ENCODE results near the gene MYO15A. TPM values are rescaled to one million over a fixed set of nuclear protein-coding genes. Genes with fewer than 3 reads are reported as not detected.

MYO15A gene
- total RNA-seq, 1 donor from 2014 or later = 0.33 TPM

DNA sequence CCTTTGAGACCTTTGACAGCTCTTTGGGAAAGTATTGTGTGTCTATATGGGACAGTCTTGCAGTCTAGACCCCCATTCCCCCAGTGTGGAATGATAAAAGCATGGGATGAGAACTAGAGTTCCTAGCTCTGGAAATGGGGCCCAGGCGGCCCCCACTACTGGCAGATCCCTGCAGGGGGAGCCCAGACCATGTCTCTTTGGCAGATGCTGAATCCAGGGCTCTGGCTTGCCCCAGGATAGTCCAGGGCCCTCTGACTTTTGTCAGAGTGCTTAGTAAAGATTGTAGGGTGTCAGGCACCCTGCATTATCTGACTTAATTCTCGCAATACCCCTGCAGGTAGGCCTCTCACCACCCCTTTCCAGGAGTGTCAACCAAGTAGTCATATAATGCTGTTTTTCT lies 83.4 kb downstream of the MYO15A start:
- H3K36me3 ChIP-seq (ENCODE audit: control insufficient read depth, insufficient read depth, low read length) = peaks cover 2% of the 10 kb centered on the region
- TF ChIP-seq CTCF (IDR thresholded peaks at IDR 0.05; ENCODE audit: insufficient read depth, low read length, poor library complexity, severe bottlenecking) = peak; percentile 17

GRCh38 chr17:18194394-18194793 lies 85.8 kb downstream of the MYO15A start:
- H3K4me3 ChIP-seq (ENCODE audit: low read depth, low read length) = no peak overlapping the region
- TF ChIP-seq CTCF (IDR thresholded peaks at IDR 0.05; ENCODE audit: insufficient read depth, low read length, poor library complexity, severe bottlenecking) = no peak
- H3K27me3 ChIP-seq (ENCODE audit: control insufficient read depth, insufficient read depth, low read length) = no peaks in the 10 kb centered on the region
- no peak for DNase-seq (ENCODE audit: low read depth)
- peaks cover 3% of the 10 kb centered on the region for H3K36me3 ChIP-seq (ENCODE audit: control insufficient read depth, insufficient read depth, low read length)

More for the DNA sequence above, 83.4 kb downstream of the MYO15A start:
- Histone ChIP-seq H3K27me3 (ENCODE audit: control insufficient read depth, insufficient read depth, low read length) (no peaks in the 10 kb centered on the region), H3K4me3 (ENCODE audit: low read depth, low read length) (no peak overlapping the region)
- DNase-seq (ENCODE audit: low read depth) = no peak

GRCh38 chr17:18194804-18195203 lies 86.2 kb downstream of the MYO15A start:
- Histone ChIP-seq H3K27me3 (ENCODE audit: control insufficient read depth, insufficient read depth, low read length) (no peaks in the 10 kb centered on the region), H3K36me3 (ENCODE audit: control insufficient read depth, insufficient read depth, low read length) (peaks cover 3% of the 10 kb centered on the region)
- no peak for DNase-seq (ENCODE audit: low read depth)

GRCh38 chr17:18195246-18195645 lies 86.7 kb downstream of the MYO15A start:
- H3K4me3 ChIP-seq (ENCODE audit: low read depth, low read length) = no peak overlapping the region
- no peak for DNase-seq (ENCODE audit: low read depth)
- TF ChIP-seq CTCF (IDR thresholded peaks at IDR 0.05; ENCODE audit: insufficient read depth, low read length, poor library complexity, severe bottlenecking) = no peak
- peaks cover 3% of the 10 kb centered on the region for H3K36me3 ChIP-seq (ENCODE audit: control insufficient read depth, insufficient read depth, low read length)
- no peaks in the 10 kb centered on the region for H3K27me3 ChIP-seq (ENCODE audit: control insufficient read depth, insufficient read depth, low read length)

More at GRCh38 chr17:18194804-18195203, 86.2 kb downstream of the MYO15A start:
- no peak overlapping the region for H3K4me3 ChIP-seq (ENCODE audit: low read depth, low read length)
- TF ChIP-seq CTCF (IDR thresholded peaks at IDR 0.05; ENCODE audit: insufficient read depth, low read length, poor library complexity, severe bottlenecking) = no peak

DNA sequence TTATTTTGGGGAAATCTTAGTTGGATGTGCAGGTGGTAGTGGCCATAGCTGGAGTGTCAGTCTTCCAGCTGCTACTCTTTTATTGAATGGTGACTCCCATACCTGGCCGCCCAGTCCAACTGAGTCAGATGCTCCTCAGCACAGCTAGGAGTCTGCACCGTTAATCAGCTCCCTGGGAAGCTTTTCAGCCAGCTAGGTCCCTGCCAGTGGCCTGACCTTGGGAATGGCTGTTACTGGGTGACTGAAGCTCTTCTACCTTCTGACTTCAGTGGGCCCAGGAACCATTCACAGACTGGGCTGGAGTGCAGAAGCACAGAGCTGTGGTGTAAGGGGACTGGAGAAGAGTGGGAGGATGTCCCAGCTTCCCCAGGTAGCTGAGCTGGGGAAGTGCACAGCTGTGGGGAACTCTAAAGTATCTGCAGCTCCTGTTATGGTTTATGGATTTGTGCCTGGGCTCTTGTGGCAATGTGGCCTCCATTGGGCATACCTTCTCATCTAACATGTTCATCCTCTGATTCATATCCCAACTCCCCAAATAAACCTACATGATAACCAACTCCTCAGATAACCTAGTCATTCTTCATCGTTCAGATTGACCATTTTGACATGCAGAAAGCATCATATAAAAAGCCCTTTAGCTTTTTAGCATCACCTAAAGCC lies 89.1 kb downstream of the MYO15A start:
- TF ChIP-seq CTCF (IDR thresholded peaks at IDR 0.05; ENCODE audit: insufficient read depth, low read length, poor library complexity, severe bottlenecking) = no peak
- Histone ChIP-seq H3K4me3 (ENCODE audit: low read depth, low read length) (no peak overlapping the region), H3K27me3 (ENCODE audit: control insufficient read depth, insufficient read depth, low read length) (no peaks in the 10 kb centered on the region), H3K36me3 (ENCODE audit: control insufficient read depth, insufficient read depth, low read length) (peaks cover 3% of the 10 kb centered on the region)
- DNase-seq (ENCODE audit: low read depth) = no peak

DNA sequence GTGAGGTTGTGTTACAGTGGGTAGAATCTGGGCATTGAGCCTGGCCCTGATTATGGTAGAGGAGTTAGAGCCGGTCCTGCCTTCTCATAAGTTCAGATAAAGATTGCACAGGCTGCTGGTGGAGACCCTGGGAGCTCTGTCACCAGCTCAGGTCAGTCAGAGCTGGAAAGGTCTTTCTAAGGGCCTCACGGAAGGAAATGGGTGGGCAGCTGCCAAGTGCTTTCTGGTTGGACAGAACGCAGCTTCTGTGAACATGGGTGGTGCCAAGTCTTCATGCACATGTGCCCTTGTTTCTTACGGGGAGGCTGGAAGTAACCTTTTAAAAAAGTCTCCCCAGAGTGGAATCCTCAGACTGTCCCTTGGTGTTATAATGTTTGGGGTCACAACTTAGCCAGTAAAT lies 90.0 kb downstream of the MYO15A start:
- peaks cover 3% of the 10 kb centered on the region for H3K36me3 ChIP-seq (ENCODE audit: control insufficient read depth, insufficient read depth, low read length)

More for the DNA sequence above, 90.0 kb downstream of the MYO15A start:
- no peaks in the 10 kb centered on the region for H3K27me3 ChIP-seq (ENCODE audit: control insufficient read depth, insufficient read depth, low read length)
- no peak for TF ChIP-seq CTCF (IDR thresholded peaks at IDR 0.05; ENCODE audit: insufficient read depth, low read length, poor library complexity, severe bottlenecking)
- H3K4me3 ChIP-seq (ENCODE audit: low read depth, low read length) = no peak overlapping the region
- DNase-seq (ENCODE audit: low read depth) = no peak
